ENCODE measurements around the gene IGLL5.

- no peak for TF ChIP-seq CTCF (tag by site-specific recombination; IDR thresholded peaks at IDR 0.05)
- no peak for TF ChIP-seq ATF2 (tag by site-specific recombination; IDR thresholded peaks at IDR 0.05; ENCODE audit: low read depth)
- no peak for TF ChIP-seq PATZ1 (tag by site-specific recombination; IDR thresholded peaks at IDR 0.05)
- TF ChIP-seq ZSCAN18 (tag by site-specific recombination; IDR thresholded peaks at IDR 0.05) = no peak
- TF ChIP-seq ZNF792 (tag by site-specific recombination; IDR thresholded peaks at IDR 0.05) = no peak
- TF ChIP-seq ZNF747 (tag by site-specific recombination; IDR thresholded peaks at IDR 0.05) = no peak
- no peak for TF ChIP-seq ZNF658 (tag by site-specific recombination; IDR thresholded peaks at IDR 0.05)
- TF ChIP-seq ZNF302 (tag by site-specific recombination; IDR thresholded peaks at IDR 0.05; ENCODE audit: low read depth) = no peak
- TF ChIP-seq PRDM6 (tag by site-specific recombination; IDR thresholded peaks at IDR 0.05) = no peak
- TF ChIP-seq ZNF629 (tag by site-specific recombination; IDR thresholded peaks at IDR 0.05) = no peak
- TF ChIP-seq ZNF830 (tag by site-specific recombination; IDR thresholded peaks at IDR 0.05; ENCODE audit: low read depth) = no peak
- no peak for TF ChIP-seq BCL6B (tag by site-specific recombination; IDR thresholded peaks at IDR 0.05)
- no peak for TF ChIP-seq TRIM28 (IDR thresholded peaks at IDR 0.05; ENCODE audit: borderline replicate concordance, low read length)
Measured at GRCh38 chr22:22881116-22882000, 6.3 kb upstream of the IGLL5 start.
